Keratinocyte (primary cell): Measurements from ENCODE around the gene FOXN1. TPM values are rescaled to one million over a fixed set of nuclear protein-coding genes. Genes with fewer than 3 reads are reported as not detected.
A peak's percentile ranks its signal among the peaks of the same experiment; 100 is the strongest.
"Not testable (repeated sequence)": the region's sequence is repeated elsewhere in the genome, so short reads cannot be mapped to it uniquely, and the experiment has no call there.

Source experiments
- DNase-seq: peaks from one replicate; pipeline ENCODE4 v3.0.0-alpha.2; 2011; ENCODE audit warnings: low read depth, missing footprints, low spot score
- FAIRE-seq: peaks from 2 replicates; lab custom pipeline; 2011; peaks lifted over from hg19 to GRCh38; lab: Jason Lieb, UNC
- H2AFZ ChIP-seq: 2 replicates; pipeline ENCODE4 v1.6.0; 2012; ENCODE audit warnings: low read length, control low read depth, inconsistent platforms; ENCODE audit not compliant: control insufficient read depth
- H3K27ac ChIP-seq: 2 replicates; pipeline ENCODE4 v1.5.1; 2011; ENCODE audit warnings: low read length; ENCODE audit not compliant: control insufficient read depth, insufficient read depth
- H3K27me3 ChIP-seq: 3 replicates; pipeline ENCODE4 v1.6.0; 2011; ENCODE audit warnings: low read length; ENCODE audit not compliant: control insufficient read depth, insufficient read depth; ENCODE audit errors: extremely low read depth
- H3K36me3 ChIP-seq, 2 experiments: 2 replicates in 1 of 2; 3 replicates in 1 of 2; pipeline ENCODE4 v1.5.1; 2011; ENCODE audit warnings: low read length in 2 of 2, mild to moderate bottlenecking in 1 of 2; ENCODE audit not compliant: control insufficient read depth in 2 of 2, insufficient read depth in 2 of 2; ENCODE audit errors: extremely low read depth in 1 of 2
- H3K4me1 ChIP-seq: 3 replicates; pipeline ENCODE4 v1.5.1; 2011; ENCODE audit warnings: low read length; ENCODE audit not compliant: control insufficient read depth, insufficient read depth; ENCODE audit errors: extremely low read depth
- H3K4me2 ChIP-seq: 3 replicates; pipeline ENCODE4 v1.6.0; 2011; ENCODE audit warnings: low read depth, low read length; ENCODE audit not compliant: control insufficient read depth, insufficient read depth; ENCODE audit errors: extremely low read depth
- H3K4me3 ChIP-seq, 3 experiments: fragments of 200-600 bp in 1 of 3; sonication (generic) in 1 of 3; 2 replicates in 2 of 3; 3 replicates in 1 of 3; pipeline ENCODE4 v1.5.1; 2011 to 2016; ENCODE audit warnings: low read length in 3 of 3, mild to moderate bottlenecking in 3 of 3, control low read depth in 2 of 3, inconsistent platforms in 1 of 3, low read depth in 1 of 3, mixed read lengths in 1 of 3, mixed run types in 1 of 3, moderate library complexity in 1 of 3; ENCODE audit not compliant: control insufficient read depth in 2 of 3, insufficient read depth in 2 of 3; ENCODE audit errors: extremely low read depth in 1 of 3
- H3K79me2 ChIP-seq: 2 replicates; pipeline ENCODE4 v1.6.0; 2012; ENCODE audit warnings: low read length; ENCODE audit not compliant: control insufficient read depth, insufficient read depth
- H3K9ac ChIP-seq: 3 replicates; pipeline ENCODE4 v1.6.0; 2011; ENCODE audit warnings: low read length; ENCODE audit not compliant: control insufficient read depth, insufficient read depth; ENCODE audit errors: extremely low read depth
- H3K9me1 ChIP-seq: 3 replicates; pipeline ENCODE4 v1.6.0; 2011; ENCODE audit warnings: low read length; ENCODE audit not compliant: control insufficient read depth, insufficient read depth; ENCODE audit errors: extremely low read depth
- H3K9me3 ChIP-seq: 2 replicates; pipeline ENCODE4 v1.5.1; 2012; ENCODE audit warnings: low read depth, low read length; ENCODE audit not compliant: control insufficient read depth
- H4K20me1 ChIP-seq: 3 replicates; pipeline ENCODE4 v1.6.0; 2011; ENCODE audit warnings: low read length; ENCODE audit not compliant: control insufficient read depth, insufficient read depth; ENCODE audit errors: extremely low read depth
- EZH2 ChIP-seq: IDR thresholded peaks from one replicate; pipeline ENCODE4 v1.6.1; 2012; ENCODE audit warnings: inconsistent platforms, mild to moderate bottlenecking, low read length, moderate library complexity
- dilution Hi-C: fragments of 300-500 bp; cut with MboI; formaldehyde crosslinking; loops from one replicate; pipeline ENCODE4 v1.7.0; 2020; ENCODE audit warnings: low sequenced_read_pairs; ENCODE audit not compliant: extremely low pct_ligation_motif_present
- polyA minus RNA-seq, 3 experiments: library from RNA; depleted of rRNA, polyadenylated mRNA; stranded (reverse); fragments of >200 nt; gene quantifications; 1 replicate in 1 of 3; 2 replicates in 1 of 3; 3 replicates in 1 of 3; pipeline ENCODE4 v1.2.3, GENCODE V29; 2011
- polyA plus RNA-seq, 5 experiments: library from polyadenylated mRNA; depleted of rRNA in 3 of 5; stranded (reverse) in 3 of 5; stranded (forward) in 1 of 5; unstranded in 1 of 5; fragments of >200 nt; gene quantifications; 1 replicate in 1 of 5; 2 replicates in 3 of 5; 3 replicates in 1 of 5; pipeline versions ENCODE4 v1.2.1 to v1.2.3, GENCODE V29; 2011 to 2012; ENCODE audit warnings: missing spikeins in 2 of 5, low read depth in 1 of 5, low replicate concordance in 1 of 5
- TF ChIP-seq, protein P1 (sequence below), 3 experiments: IDR thresholded peaks in 1 of 3; conservative IDR thresholded peaks in 1 of 3; optimal IDR thresholded peaks in 1 of 3; 2 replicates in 2 of 3; 3 replicates in 1 of 3; pipeline versions ENCODE3 to v1.5.1; 2011; ENCODE audit warnings: low read length in 3 of 3, mild to moderate bottlenecking in 3 of 3, moderate library complexity in 2 of 3, control low read depth in 1 of 3, inconsistent platforms in 1 of 3; ENCODE audit not compliant: insufficient read depth in 2 of 3; ENCODE audit errors: extremely low read depth in 1 of 3

FOXN1 gene, protein sequence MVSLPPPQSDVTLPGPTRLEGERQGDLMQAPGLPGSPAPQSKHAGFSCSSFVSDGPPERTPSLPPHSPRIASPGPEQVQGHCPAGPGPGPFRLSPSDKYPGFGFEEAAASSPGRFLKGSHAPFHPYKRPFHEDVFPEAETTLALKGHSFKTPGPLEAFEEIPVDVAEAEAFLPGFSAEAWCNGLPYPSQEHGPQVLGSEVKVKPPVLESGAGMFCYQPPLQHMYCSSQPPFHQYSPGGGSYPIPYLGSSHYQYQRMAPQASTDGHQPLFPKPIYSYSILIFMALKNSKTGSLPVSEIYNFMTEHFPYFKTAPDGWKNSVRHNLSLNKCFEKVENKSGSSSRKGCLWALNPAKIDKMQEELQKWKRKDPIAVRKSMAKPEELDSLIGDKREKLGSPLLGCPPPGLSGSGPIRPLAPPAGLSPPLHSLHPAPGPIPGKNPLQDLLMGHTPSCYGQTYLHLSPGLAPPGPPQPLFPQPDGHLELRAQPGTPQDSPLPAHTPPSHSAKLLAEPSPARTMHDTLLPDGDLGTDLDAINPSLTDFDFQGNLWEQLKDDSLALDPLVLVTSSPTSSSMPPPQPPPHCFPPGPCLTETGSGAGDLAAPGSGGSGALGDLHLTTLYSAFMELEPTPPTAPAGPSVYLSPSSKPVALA
- 0.01 to 0.66 TPM (median 0.29 TPM) in 3 replicates for polyA plus RNA-seq
- polyA plus RNA-seq (2011; ENCODE audit: low read depth) = 1.4 TPM
- polyA plus RNA-seq (2011; cell fraction: cytosol; rRNA removed) = 0.12 and 0.32 TPM in 2 replicates
- 0.83 and 1.0 TPM in 2 replicates for polyA plus RNA-seq (2011; cell fraction: nucleus; rRNA removed)
- polyA plus RNA-seq (2012; ENCODE audit: low replicate concordance) = 0.24 and 7.2 TPM in 2 replicates
- polyA minus RNA-seq = 0.32 to 0.76 TPM (median 0.46 TPM) in 3 replicates
- polyA minus RNA-seq (2011; cell fraction: cytosol; rRNA and poly(A)+ RNA removed) = not detected
- 0.16 and 1.5 TPM in 2 replicates for polyA minus RNA-seq (2011; cell fraction: nucleus; rRNA and poly(A)+ RNA removed)

DNA sequence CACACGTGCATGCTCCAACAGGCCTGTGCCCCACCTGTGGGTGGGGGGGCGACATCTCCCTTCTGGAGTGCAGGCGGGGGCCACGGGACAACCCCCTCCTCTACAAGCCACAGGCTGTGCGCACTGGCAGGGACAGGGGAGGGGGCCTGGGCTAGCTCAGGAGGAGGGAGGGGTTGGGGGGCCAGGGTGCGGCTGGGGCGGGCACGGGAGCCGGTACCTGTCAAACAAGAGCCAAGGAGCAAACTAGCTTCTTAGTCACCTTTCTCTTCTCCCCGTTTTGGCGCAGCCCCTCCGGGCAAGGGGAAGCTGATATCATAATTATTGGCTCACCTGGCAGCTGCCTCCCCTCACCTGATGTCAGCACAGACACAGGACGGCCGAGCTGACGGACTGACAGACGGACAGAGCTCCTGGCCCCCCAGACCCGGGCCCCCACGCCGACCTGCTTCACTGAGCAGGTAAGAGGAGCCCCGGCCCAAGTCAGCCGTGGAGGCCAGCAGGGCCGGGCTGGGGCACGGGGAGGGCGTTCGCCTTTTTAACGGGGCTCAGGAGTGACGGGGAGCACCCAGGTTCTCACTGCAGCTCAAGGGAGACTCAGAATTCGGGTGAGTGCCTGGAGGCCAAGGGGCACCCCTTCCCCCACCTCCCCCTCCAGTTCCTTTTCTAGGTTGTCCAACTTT lies at the start of gene FOXN1:
FOXN1 (plus strand) TSS at position 363 of the 680 bp plus-strand sequence. CDS start 17,622 bp downstream, outside the sequence.
- DNase-seq = no peak
- H3K9me1 ChIP-seq = peaks cover 2% of the 10 kb centered on the region
- H3K27me3 ChIP-seq = no peaks in the 10 kb centered on the region
- peaks cover 38% of the 10 kb centered on the region for H3K4me1 ChIP-seq
- no peak within 1 kb of the TSS for H2AFZ ChIP-seq
- no peaks in the 10 kb centered on the region for H3K79me2 ChIP-seq
- H3K4me2 ChIP-seq = peak within 1 kb of the TSS; percentile 69
- no peaks in the 10 kb centered on the region for H3K9me3 ChIP-seq
- H3K27ac ChIP-seq = no peak within 1 kb of the TSS
- peak within 1 kb of the TSS; percentile 51 for H3K9ac ChIP-seq
- dilution Hi-C loops = no loop called here
- H3K4me3 ChIP-seq = peak within 1 kb of the TSS in 1 of 3 experiments; percentile 1
- peak; percentile 71 for FAIRE-seq
- TF ChIP-seq EZH2 = no peak
- TF ChIP-seq, protein P1, sequence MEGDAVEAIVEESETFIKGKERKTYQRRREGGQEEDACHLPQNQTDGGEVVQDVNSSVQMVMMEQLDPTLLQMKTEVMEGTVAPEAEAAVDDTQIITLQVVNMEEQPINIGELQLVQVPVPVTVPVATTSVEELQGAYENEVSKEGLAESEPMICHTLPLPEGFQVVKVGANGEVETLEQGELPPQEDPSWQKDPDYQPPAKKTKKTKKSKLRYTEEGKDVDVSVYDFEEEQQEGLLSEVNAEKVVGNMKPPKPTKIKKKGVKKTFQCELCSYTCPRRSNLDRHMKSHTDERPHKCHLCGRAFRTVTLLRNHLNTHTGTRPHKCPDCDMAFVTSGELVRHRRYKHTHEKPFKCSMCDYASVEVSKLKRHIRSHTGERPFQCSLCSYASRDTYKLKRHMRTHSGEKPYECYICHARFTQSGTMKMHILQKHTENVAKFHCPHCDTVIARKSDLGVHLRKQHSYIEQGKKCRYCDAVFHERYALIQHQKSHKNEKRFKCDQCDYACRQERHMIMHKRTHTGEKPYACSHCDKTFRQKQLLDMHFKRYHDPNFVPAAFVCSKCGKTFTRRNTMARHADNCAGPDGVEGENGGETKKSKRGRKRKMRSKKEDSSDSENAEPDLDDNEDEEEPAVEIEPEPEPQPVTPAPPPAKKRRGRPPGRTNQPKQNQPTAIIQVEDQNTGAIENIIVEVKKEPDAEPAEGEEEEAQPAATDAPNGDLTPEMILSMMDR (optimal IDR thresholded peaks at IDR 0.05 in 1 of 3, IDR thresholded peaks at IDR 0.05 in 1 of 3, conservative IDR thresholded peaks at IDR 0.05 in 1 of 3; ENCODE audit: extremely low read depth in 1 of 3, insufficient read depth in 2 of 3, low read length in 3 of 3) = no peak
- H4K20me1 ChIP-seq = no peaks in the 10 kb centered on the region
- no peaks in the 10 kb centered on the region for H3K36me3 ChIP-seq

DNA sequence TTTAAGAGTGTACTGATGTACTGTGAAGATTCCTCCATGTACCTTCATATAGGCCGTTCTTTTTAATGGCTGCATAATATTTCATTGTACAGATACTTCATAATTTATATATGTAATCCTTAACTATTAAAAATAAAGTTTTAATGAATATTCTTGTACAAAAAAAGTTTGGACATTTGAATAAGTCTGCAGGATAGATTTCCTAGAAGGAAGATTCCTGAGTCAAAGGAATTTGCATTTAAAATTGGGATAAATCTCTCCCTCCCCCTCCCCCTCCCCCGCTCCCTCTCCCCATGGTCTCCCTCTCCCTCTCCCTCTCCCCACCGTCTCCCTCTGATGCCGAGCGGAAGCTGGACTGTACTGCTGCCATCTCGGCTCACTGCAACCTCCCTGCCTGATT lies 48.3 kb upstream of the FOXN1 start:
- no peaks in the 10 kb centered on the region for H3K27me3 ChIP-seq
- no peaks in the 10 kb centered on the region for H3K9me3 ChIP-seq
- no peak overlapping the region for H3K4me2 ChIP-seq
- no peaks in the 10 kb centered on the region for H3K36me3 ChIP-seq
- no peak overlapping the region for H3K27ac ChIP-seq
- no peak overlapping the region for H3K4me3 ChIP-seq
- no peak overlapping the region for H2AFZ ChIP-seq
- H3K4me1 ChIP-seq = no peaks in the 10 kb centered on the region
- dilution Hi-C loops = no loop called here
- H4K20me1 ChIP-seq = no peaks in the 10 kb centered on the region
- TF ChIP-seq, protein P1 (optimal IDR thresholded peaks at IDR 0.05 in 1 of 3, IDR thresholded peaks at IDR 0.05 in 1 of 3, conservative IDR thresholded peaks at IDR 0.05 in 1 of 3; ENCODE audit: extremely low read depth in 1 of 3, insufficient read depth in 2 of 3, low read length in 3 of 3) = no peak
- no peak for TF ChIP-seq EZH2
- no peak overlapping the region for H3K9ac ChIP-seq
- FAIRE-seq (no peak), DNase-seq (no peak)
- H3K9me1 ChIP-seq = no peaks in the 10 kb centered on the region
- no peaks in the 10 kb centered on the region for H3K79me2 ChIP-seq

DNA sequence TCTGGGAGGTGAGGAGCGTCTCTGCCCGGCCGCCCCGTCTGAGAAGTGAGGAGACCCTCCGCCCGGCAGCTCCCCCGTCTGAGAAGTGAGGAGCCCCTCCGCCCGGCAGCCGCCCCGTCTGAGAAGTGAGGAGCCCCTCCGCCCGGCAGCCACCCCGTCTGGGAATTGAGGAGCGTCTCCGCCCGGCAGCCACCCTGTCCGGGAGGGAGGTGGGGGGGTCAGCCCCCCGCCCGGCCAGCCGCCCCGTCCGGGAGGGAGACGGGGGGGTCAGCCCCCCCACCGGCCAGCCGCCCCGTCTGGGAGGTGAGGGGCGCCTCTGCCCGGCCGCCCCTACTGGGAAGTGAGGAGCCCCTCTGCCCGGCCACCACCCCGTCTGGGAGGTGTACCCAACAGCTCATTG lies 47.3 kb upstream of the FOXN1 start:
- FAIRE-seq, H3K9ac ChIP-seq, dilution Hi-C loops, H3K4me3 ChIP-seq, H2AFZ ChIP-seq, H3K9me3 ChIP-seq, H3K27me3 ChIP-seq, H3K36me3 ChIP-seq, DNase-seq, H3K9me1 ChIP-seq, H3K4me2 ChIP-seq, H3K4me1 ChIP-seq, H3K79me2 ChIP-seq, H3K27ac ChIP-seq, H4K20me1 ChIP-seq: not testable (repeated sequence)
